DOHH2 (cell line): ENCODE measurements around the gene AKAP11.

Experiments
- CTCF ChIP-seq: fragments of 200-600 bp; sonication (generic); IDR thresholded peaks from one replicate; pipeline ENCODE4 v1.5.1; 2014; ENCODE audit warnings: antibody characterized with exemption, mild to moderate bottlenecking, low read depth, low read length; ENCODE audit not compliant: poor library complexity, severe bottlenecking
- EZH2phosphoT487 ChIP-seq: fragments of 200-600 bp; sonication (generic); IDR thresholded peaks from 2 replicates; pipeline ENCODE4 v1.6.1; 2017; ENCODE audit warnings: borderline replicate concordance, mild to moderate bottlenecking, antibody characterized with exemption, low read length, moderate library complexity, mixed read lengths

DNA sequence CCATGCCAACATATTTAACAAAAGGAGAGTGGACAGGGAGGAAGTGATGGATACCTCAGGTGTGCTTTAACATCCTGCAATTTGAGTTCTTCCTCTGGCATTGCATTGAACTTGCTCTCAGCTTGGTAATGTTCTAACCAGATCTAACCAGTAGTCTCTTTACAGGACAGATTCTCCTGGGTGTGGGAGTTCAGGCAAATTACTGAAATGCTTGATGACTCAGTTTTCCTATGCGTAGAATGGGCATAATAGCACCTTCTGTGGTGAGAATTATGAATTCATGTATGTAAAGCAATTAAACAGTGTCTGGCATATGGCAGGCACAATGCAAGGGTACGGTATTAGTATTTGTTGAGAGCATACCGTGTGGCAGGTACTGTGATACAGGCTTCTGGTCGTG lies 3.6 kb downstream of the AKAP11 start:
- TF ChIP-seq CTCF (no peak), EZH2phosphoT487 (no peak)
